HG02981 (cell line): ENCODE measurements around the gene DPYD.

ENCODE experiments used
- ATAC-seq: cut with Tn5 transposase; IDR thresholded peaks from one replicate; pipeline ENCODE4 v1.9.1; 2021; ENCODE audit warnings: mild to moderate bottlenecking, moderate library complexity; ENCODE audit not compliant: unreplicated experiment

DPYD gene

DNA sequence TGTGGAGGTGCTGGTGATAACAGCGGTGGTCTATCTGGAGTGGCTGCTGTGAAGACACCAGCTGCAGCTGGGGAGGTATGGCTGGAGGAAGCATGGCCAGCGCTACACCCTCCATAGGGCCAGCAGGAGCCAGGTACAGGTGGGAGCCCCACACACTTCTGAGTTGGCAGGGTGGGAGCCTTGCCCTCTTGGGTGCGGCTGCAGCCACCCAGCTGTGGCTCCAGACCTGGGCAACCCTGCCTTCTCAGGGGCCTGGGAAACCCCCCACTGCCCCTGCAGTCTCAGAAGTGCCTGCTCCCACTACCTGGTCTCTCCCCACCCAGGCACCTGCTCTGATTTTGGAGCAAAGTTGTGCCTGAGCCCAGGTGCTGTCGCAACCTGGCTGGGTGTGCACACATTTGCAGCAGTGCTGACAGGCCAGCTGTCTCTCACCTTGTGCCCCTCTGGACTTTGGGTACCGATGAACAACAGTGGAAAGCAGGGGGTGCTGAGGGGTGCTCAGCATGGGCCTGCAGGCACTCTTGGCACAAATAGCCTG is 76.2 kb downstream of the DPYD start:
- no peak for ATAC-seq

DNA sequence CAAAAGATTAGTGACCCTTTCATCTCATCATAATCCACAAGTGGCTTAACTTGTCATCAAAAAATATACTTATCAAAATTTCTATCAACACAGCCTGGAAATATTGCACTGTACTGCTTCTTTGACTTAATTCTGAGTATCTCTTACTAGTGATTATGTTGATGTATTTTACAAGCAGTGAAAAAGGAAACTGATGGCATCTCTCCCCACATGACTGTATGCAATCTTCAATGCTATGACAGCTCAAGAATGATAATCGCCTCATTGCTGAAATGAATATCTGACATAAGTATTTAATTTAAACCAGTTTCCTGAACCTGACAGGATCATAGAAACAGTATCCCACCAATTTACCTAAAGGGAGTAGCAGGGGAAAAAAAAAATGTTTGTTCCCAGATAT is 79.5 kb downstream of the DPYD start:
- no peak for ATAC-seq

DNA sequence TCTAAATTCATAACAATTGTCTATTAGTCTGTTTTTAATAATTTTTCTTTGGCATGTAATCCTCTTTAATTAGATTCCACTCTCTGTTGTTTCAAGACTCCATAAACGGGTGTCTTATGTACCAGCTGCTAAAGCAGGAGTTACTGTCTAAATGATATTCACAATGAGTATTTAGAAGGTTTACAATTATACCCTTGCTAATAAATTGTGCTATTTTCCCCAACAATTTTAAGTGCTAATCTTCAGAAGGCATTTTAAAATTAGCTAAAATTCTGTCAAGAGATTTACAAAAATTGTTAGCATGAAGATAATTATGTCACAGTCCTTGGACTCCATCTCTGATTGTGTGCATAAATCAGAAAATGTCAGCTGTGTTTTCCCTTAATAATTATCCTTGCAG is 83.7 kb downstream of the DPYD start:
- no peak for ATAC-seq

DNA sequence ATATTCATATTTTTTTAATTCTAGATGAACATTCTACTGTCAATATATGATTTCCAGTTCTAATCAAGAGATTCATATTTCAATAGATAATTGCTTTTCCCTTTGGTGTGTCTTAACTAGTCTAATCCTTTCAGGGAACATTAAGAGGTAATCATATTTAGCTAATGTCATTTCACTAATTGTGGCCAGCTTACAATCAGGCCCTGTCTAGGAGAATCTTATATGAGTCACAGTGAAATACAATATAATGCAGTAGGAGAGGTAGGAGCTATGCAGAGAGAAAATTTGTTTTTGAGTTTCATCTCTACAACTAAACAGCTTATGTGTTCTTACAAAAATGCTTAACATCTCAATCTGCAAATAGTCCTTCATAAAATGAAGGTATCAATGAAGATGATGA is 85.9 kb downstream of the DPYD start:
- no peak for ATAC-seq

DNA sequence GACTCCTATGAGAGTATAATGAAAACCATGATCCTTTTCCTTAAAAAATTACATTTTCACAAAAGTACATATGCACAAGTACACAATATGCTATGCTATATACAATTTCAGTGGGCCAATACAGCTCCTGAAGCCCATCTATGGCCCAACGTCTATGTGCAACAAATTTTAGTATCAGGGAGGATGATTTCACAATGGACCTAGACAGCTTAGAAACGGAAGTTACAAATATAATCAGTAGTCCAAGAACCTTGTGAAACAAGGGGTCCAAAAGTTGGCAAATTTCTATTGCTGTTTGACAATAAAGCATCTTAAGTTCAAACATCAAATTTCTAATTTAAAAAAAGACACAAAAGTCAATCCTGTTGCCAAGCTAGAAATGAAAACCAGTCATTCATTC is 87.0 kb downstream of the DPYD start:
- no peak for ATAC-seq

DNA sequence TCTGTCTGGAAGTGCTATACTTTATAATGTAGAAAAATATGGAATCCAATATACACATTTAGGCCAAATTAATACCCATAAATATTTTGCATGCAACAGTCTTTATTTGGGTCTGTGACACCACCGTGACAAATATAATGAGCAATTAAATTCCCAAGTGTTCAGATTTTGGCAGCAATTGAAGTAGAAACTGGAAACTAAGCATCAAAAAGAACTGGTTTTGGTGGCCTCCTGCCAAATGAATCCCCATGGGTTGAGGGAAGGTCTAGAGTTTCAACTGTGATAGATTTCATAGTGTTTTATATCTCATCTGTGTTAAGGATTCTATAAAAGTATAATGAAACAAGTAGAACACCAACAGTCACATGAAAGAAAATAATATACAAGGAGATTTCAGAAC is 88.4 kb downstream of the DPYD start:
- ATAC-seq, result no peak

DNA sequence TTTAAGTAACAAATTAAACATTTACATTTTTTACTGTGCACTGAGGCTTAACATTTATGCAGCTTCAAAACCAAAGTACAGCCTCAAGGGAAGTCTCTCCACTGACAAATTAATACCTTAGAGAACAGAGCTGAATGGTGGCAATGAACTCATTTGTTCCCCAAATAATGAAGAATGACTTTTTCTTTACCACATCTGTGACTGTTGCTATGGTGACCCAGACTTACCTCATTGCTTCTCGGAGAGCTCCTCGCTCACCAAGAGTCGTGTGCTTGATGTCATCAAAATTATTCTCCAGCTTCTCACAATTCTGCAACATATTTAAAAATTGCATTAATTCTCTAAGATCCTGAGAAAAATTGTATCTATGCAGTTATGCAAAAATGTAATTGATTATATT is 92.9 kb downstream of the DPYD start:
- peak; percentile 98 for ATAC-seq

DNA sequence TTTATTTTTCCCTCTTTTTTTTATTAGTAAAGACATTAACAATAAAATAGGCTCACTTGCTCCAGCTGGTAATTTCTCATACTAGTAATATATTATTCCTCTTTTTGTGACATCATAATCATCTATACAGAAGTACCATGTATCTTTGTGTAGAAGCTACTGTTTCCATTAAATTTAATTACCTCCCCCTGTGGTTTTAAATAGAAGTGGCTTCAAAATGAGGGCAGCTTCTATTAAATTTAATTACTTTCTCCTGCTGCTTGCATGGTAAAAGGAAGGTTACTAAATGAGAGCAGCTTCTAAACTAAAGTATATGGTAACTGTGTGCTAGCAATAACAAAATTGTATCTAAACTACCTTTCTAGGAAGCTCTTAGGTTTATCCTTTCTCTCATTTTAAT is 94.0 kb downstream of the DPYD start:
- no peak for ATAC-seq

DNA sequence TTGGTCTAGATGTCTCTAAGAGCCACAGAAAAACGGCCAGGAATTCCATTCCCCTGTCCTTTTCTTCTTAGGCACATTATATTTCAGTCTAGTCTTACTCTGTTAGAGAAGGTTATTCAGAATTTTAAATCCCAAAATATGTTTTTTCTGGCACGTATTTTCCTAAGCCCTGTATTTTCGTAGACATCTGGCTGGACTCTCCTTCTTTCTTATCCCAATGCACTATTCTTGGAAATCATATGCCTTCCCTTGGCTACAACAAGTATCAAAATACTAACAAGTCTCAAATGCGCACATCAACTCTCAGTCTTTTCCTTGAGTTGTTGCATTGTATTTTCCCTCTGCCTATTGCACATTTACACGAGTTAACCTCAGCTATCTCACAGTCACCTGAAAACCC is 96.2 kb downstream of the DPYD start:
- ATAC-seq, result no peak

DNA sequence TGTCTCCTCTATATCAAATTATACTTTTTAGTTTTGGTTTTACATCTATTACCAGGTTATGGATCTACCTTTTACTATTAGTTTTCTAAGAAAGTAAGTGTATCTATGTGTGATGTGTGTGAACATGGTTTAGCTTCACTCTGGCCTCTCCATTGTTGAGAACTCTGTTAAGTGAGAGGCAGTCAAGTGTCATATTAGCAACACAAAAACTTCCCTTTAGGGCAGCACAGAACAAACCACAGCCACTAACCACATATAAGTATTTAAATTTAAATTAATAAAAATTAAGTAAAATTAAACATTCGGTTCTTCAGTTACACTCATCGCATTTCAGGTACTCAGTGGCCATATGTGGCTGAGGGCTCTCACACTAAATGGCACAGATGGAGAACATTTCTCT is 96.6 kb downstream of the DPYD start:
- no peak for ATAC-seq

DNA sequence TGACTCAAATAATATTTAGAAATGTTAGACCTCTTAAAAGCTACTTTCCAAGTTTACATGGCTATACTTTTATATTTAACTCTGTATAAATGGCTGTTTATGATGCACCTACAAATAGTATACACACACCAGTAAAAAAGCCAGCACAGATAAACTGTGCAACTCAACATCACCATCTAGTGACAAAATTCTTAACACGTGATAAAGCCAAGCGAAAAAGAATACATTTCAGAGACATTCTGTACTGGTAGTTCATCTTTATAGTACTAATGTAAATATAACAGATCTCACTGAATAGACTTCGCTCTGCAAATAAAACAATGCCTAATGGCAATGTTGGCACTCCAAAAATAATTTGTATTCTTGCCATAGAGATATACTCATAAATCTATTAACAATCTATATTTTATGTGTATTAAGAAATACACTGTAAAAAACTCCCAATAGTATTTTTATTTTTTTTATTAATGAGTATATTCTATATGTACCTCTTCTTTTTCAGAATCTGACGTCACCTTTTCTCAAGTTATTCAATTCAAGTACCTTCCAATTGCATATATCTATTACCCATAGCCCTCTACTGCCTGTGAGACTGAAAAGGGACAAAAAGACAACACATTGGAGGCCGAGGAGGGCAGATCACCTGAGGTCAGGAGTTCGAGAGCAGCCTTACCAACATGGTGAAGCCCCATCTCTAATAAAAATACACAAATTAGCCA is 100.2 kb downstream of the DPYD start:
- ATAC-seq, result peak; percentile 81

DNA sequence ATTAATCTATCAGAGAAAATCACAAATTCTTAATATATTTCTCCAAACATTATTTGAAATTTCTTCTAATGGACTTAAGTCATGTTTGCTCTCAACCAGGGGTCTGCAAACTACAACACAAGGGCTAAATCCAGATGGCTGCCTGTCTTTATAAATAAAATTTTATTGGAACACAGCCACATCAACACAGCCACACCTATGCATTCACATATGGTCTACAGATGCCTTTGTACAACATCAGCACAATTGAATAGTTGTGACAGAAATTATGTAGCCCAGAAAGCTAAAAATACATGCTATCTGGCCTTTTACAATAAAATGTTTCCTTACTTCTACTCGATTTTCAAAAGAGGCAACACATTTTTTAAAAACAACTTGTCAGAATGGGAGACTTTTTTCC is 103.9 kb downstream of the DPYD start:
- no peak for ATAC-seq

DNA sequence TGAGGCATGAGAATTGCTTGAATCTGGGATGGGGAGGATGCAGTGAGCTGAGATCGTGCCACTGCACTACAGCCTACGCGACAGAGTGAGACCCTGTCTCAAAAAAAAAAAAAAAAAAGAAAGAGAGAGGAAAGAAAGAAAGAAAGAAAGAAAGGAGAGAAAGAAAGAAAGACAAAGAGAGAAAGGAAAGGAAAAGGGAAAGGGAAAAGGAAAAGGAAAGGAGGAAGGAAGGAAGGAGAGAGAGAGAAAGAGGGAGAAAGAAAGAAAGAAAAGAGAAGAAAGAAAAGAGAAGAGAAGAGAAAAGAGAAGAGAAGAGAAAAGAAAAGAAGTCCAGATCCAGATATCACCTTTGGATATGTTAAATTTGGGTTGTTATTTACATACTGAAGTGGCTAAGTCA is 106.0 kb downstream of the DPYD start:
- ATAC-seq, result no peak

DNA sequence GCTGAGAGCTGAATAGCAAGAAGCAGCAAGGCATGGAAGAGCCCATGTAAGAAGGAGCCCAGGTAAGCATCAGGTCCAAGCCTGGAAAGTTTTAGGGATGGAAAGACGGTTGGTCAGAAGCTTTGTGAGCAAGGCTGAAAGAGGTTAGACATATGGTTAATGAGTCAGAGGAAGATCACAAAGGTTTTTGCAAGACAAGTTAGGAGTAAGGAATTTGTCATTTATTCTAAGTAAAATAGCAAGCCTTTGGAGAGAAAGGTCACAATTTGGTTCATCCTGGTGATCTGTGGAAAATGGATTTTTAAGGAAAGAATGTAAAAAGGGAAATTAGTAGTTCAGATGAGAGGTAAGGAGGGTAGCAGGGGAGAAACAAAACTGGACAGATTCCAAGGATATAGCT is 106.7 kb downstream of the DPYD start:
- ATAC-seq, result no peak

DNA sequence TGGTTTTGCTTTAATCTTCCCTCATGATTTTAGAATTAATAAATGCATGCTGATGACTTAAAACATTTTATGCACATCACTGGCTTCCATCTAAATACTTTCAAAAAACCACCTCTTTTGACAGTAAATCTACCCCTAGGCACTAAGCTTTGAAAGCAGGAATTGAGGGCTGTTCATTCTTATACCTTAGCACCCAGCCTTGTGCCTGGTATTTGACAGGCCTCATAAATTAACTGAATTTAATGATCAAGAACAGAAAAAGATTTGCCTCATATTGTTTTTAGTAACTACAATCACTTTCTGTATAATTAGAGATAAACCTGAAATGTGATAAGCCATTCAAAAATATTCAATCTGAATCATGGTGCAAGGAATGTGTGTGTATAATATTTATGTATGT is 108.8 kb downstream of the DPYD start:
- ATAC-seq, result no peak

DNA sequence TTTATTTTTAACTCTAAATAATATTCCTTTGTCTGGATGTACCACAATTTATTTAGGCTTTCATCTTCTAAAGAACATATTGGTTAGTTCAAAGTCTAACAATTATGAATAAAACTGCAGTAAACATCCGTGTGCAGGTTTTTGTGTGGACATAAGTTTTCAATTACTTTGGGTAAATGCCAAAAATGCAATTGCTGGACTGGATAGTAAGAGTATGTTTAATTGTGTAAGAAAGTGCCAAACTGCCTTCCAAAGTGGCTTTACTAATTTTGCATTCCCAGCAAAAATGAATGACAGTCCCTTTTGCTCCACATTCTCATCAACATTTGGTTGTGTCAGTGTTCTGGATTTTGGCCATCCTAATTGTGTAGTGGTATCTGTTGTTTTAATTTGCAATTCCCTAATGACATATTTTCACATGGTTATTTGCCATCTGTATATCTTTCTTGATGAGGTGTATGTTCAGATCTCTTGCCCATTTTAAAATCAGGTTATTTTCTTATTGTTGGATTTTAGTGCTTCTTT is 113.8 kb downstream of the DPYD start:
- no peak for ATAC-seq

DNA sequence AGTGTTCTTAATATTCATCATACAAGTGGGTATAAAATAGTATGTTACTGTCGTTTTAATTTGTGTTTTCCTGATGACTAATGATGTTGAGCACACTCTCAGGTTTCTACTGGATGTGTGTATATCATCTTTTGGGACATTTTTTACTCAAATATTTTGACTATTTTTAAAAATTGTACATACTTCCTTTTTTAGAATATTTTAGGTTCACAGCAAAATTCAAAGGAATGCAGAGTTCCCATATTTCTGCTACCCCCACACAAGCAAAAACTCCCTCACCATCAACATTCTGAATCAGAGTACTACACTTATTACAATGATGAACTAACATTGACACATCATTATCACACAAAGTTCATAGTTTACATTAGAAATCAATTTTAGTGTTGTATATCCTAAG is 114.5 kb downstream of the DPYD start:
- ATAC-seq, result no peak

DNA sequence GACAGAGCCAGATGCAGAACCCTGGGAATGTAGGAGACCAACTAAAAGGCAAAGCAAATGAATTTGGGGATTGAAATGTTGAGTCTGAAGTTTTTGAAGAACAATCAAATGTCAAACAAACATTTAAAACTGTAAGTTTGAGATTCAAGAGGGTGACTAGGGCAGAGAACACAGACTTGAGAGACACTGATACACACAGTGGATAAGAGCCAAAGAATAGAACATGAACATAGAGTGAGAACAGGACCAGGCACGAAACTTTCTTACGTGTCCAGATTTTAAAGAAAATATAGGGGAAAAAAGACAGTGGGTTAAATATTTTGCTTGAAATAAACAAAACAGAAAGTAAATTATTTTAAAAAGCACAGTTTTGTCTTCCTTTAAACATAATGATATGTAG is 115.7 kb downstream of the DPYD start:
- no peak for ATAC-seq

DNA sequence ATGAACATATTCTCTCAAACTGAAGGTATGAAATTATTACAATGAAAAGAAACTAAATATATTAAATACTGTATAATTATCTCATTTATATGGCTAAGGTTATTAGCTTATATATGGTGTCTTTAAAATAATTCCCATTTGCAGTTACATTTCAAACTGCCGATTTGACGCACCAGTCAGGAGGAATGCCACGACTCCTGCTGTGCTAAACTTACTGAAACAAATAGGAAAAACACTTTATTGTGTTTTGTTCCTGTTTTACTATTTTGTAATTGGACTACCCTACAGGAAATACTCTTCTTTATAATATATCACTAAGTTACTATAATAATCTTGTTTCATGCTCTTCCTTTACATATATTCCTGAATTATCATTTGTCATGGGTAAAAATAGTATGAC is 117.8 kb downstream of the DPYD start:
- no peak for ATAC-seq

DNA sequence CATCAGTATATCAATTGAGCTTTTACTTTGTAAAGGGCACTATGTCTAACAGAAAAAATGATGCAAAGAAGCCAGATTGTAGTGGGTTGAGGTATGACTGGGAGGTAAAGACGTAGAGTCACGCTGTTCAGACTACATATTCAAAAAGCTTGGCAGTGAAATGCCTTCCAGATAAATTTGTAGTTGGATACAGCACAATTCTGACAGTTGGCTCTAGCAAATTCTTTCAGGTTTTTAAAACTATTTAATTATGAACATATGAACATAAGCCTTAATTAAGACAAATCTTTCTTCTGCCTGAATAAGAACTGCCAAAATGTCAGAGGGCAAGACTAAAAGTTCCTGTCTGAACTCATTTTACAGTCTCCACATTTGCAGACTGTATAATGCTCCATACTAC is 118.8 kb downstream of the DPYD start:
- no peak for ATAC-seq

DNA sequence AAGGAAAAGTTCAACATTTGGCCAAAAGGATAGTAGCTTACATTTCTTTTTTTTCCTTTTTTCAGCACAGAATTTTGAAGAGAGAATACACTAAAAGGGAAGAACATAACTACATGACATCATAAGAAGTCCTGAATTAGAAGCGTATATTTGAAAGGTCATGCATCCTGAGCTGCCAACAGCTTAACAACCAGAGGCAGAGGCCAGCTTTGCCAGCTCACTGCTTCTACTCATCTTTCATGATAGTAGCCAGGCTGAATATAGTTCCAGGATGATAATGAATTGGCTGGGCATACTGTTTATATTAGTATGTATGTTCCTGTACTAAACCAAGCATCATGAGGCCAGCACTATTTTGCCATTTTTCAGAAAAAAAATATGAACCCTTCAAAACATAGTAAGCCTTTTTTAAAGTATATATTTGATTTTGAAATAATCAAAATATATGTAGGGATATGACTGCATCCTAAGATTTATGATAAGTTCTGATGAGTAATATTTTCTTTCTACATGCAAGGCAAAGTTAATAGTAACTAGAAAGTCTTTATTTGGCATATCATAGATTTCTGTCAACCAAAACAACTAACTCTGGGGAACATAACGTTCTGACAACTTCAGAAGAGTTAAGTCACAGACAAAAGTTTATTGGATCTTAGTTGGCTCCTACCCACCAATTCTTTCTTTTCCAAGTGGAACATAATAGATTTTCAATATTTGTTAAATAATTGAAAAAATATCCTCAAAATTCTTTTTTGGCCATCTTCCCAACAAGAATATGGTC is 123.2 kb downstream of the DPYD start:
- no peak for ATAC-seq

DNA sequence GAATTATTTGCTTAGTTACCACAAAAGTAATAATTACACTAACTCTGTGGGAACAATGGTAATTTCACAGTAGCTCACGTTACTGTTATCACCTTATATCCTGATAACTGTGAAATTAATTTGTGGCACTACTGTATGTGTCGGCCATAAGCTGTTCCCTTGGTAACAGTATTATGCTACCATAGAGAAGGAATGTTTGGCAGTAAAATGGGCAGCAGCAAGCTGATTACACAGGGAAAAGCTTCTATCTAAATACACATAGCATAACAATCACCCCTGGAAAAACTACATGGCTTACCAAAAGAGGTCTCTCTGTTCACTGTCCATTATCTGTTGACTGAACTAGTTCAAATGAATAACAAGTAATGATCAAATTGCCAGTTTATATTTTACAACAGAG is 124.1 kb downstream of the DPYD start:
- ATAC-seq, result no peak
